GM23248 (cell line): Measurements from ENCODE around the gene ITGA1. TPM values are rescaled to one million over a fixed set of nuclear protein-coding genes. Genes with fewer than 3 reads are reported as not detected.

Experiments used
- DNase-seq: peaks from one replicate; pipeline ENCODE4 v3.0.0-alpha.2; 2015
- H2AFZ ChIP-seq: fragments of 200-600 bp; sonication (generic); 2 replicates; pipeline ENCODE4 v1.6.1; 2016; ENCODE audit warnings: antibody characterized with exemption
- H3F3A ChIP-seq: fragments of 200-600 bp; sonication (generic); 2 replicates; pipeline ENCODE4 v1.6.1; 2016; ENCODE audit warnings: mild to moderate bottlenecking, antibody characterized with exemption, mixed run types; ENCODE audit not compliant: insufficient read depth
- H3K27ac ChIP-seq: fragments of 200-600 bp; sonication (generic); 2 replicates; pipeline ENCODE4 v1.5.1; 2016; ENCODE audit warnings: mild to moderate bottlenecking
- H3K27me3 ChIP-seq: fragments of 200-600 bp; sonication (generic); replicated peaks from 2 replicates; pipeline ENCODE4 v1.6.1; 2016; ENCODE audit warnings: mild to moderate bottlenecking; ENCODE audit not compliant: insufficient read depth
- H3K36me3 ChIP-seq: fragments of 200-600 bp; sonication (generic); 2 replicates; pipeline ENCODE4 v1.6.1; 2016; ENCODE audit warnings: low read depth, mild to moderate bottlenecking
- H3K4me1 ChIP-seq: fragments of 200-600 bp; sonication (generic); 2 replicates; pipeline ENCODE4 v1.6.1; 2016; ENCODE audit warnings: mild to moderate bottlenecking; ENCODE audit not compliant: insufficient read depth
- H3K4me2 ChIP-seq: fragments of 200-600 bp; sonication (generic); one replicate; pipeline ENCODE4 v1.6.1; 2016; ENCODE audit warnings: mild to moderate bottlenecking; ENCODE audit not compliant: unreplicated experiment
- H3K4me3 ChIP-seq: fragments of 200-600 bp; sonication (generic); 2 replicates; pipeline ENCODE4 v1.5.1; 2016; ENCODE audit warnings: mild to moderate bottlenecking
- H3K79me2 ChIP-seq: fragments of 200-600 bp; sonication (generic); 2 replicates; pipeline ENCODE4 v1.6.1; 2016; ENCODE audit warnings: mild to moderate bottlenecking; ENCODE audit not compliant: insufficient read depth
- H3K9ac ChIP-seq: fragments of 200-600 bp; sonication (generic); 2 replicates; pipeline ENCODE4 v1.6.1; 2016; ENCODE audit warnings: mild to moderate bottlenecking
- H3K9me2 ChIP-seq: fragments of 200-600 bp; sonication (generic); 2 replicates; pipeline ENCODE4 v1.6.1; 2016; ENCODE audit warnings: mixed run types, mild to moderate bottlenecking, moderate library complexity; ENCODE audit not compliant: insufficient read depth
- H3K9me3 ChIP-seq: fragments of 200-600 bp; sonication (generic); one replicate; pipeline ENCODE4 v1.6.1; 2017; ENCODE audit warnings: low read depth
- H4K20me1 ChIP-seq: fragments of 200-600 bp; sonication (generic); 2 replicates; pipeline ENCODE4 v1.6.0; 2016; ENCODE audit not compliant: insufficient read depth
- EZH2 ChIP-seq: fragments of 200-600 bp; sonication (generic); IDR thresholded peaks from 2 replicates; pipeline ENCODE4 v1.6.1; 2018; ENCODE audit warnings: antibody characterized with exemption, mild to moderate bottlenecking; ENCODE audit not compliant: insufficient read depth, poor library complexity, severe bottlenecking
- EZH2phosphoT487 ChIP-seq: fragments of 200-600 bp; sonication (generic); IDR thresholded peaks from 2 replicates; pipeline ENCODE4 v1.6.1; 2018; ENCODE audit warnings: antibody characterized with exemption, moderate library complexity, mild to moderate bottlenecking, low read depth; ENCODE audit not compliant: insufficient read depth
- WGBS, 2 experiments: methylation state at CpG; one replicate each; pipeline ENCODE4 v1.1.6; 2015 to 2017; ENCODE audit warnings: low lambda C conversion rate in 2 of 2, low coverage in 1 of 2; ENCODE audit errors: missing lambda C conversion rate in 2 of 2; 5-methylcytosine and 5-hydroxymethylcytosine counted together
- in situ Hi-C: fragments of 300-500 bp; cut with MboI; formaldehyde crosslinking; loops from 2 replicates; pipeline ENCODE4 v1.15.0; 2020
- polyA plus RNA-seq: library from polyadenylated mRNA; unstranded; fragments of >200 nt; fragmentation: Nextera tagmentation; extraction: Ambion mirVana; gene quantifications from 2 replicates; pipeline ENCODE4 v1.2.1, GENCODE V29; 2016
- total RNA-seq: library from RNA; depleted of rRNA; stranded (reverse); fragments of >200 nt; shearing (Covaris generic); gene quantifications from 2 replicates; pipeline ENCODE4 v1.2.3, GENCODE V29; 2014

ITGA1 gene
- total and polyA plus RNA-seq, 2 experiments from 2014 or later, result 8.9 to 18.4 TPM

GRCh38 chr5:52779213-52779612 lies 8.5 kb upstream of the ITGA1 start:
- Histone ChIP-seq H3K9me2 (no peaks in the 10 kb centered on the region), H3K4me3 (no peak overlapping the region), H4K20me1 (no peaks in the 10 kb centered on the region), H3K9me3 (no peaks in the 10 kb centered on the region), H3K36me3 (no peaks in the 10 kb centered on the region), H3K4me2 (no peak overlapping the region), H3K79me2 (no peaks in the 10 kb centered on the region), H3K4me1 (peaks cover 15% of the 10 kb centered on the region), H3K9ac (no peak overlapping the region), H3K27ac (no peak overlapping the region), H3K27me3 (no peaks in the 10 kb centered on the region), H3F3A (peaks cover 8% of the 10 kb centered on the region; the same call in 1 of the 2 replicates), H2AFZ (no peak overlapping the region)
- no peak for DNase-seq
- in situ Hi-C loops, result loop anchor here (25.0 kb wide), 1 partner anchor 133 kb away; no protein-coding TSS in a partner anchor
- TF ChIP-seq EZH2, result no peak
- no peak for TF ChIP-seq EZH2phosphoT487

DNA sequence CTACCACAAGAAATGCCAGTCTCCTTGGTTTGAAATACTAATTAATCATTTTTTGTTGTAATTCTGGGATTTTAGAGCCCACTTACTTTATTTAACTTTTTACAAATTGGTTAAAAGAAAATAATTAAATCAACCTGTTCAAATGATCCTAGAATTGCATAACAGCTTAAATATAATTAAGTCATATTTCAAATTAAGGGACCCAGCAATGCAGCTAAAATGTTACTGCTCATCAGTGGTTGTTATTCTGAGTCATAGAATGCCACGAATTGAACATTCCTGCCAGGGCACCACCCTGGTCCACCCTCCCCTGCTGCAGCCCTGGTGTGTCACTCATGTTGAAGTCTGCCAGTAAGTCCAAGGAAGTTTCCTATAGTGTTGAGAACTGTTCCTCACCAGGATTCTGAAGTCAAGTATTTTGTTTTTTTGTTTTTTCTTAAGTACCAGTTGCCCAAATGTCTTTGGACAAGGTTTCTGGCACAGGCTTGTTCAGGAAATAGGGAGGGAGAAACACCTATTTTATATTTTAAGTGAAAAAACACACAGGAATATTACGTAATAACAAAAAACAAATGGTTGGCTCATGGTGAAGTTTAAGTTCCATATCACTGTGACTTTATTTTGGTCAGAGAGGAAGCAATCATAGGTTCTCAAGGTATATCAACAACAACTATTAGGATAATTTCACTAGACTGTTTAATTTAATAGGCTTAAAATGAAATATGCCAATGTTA lies 4.3 kb upstream of the ITGA1 start:
- Histone ChIP-seq H3K27me3 (no peaks in the 10 kb centered on the region), H3K9me3 (no peaks in the 10 kb centered on the region), H3K4me2 (peak overlapping the region; percentile 44), H4K20me1 (no peaks in the 10 kb centered on the region), H3K36me3 (no peaks in the 10 kb centered on the region), H3K79me2 (no peaks in the 10 kb centered on the region), H3K9me2 (no peaks in the 10 kb centered on the region), H3K4me1 (peaks cover 20% of the 10 kb centered on the region), H3K4me3 (no peak overlapping the region), H2AFZ (peak overlapping the region; percentile 20), H3F3A (peaks cover 20% of the 10 kb centered on the region), H3K9ac (no peak overlapping the region), H3K27ac (peak overlapping the region; percentile 41)
- in situ Hi-C loops, result loop anchor here (25.0 kb wide), 1 partner anchor 129 kb away; no protein-coding TSS in a partner anchor
- DNase-seq, result peak; percentile 84
- no peak for TF ChIP-seq EZH2
- TF ChIP-seq EZH2phosphoT487, result no peak
- 5 to 8% methylated on average over 2 of the region's 2 CpGs for WGBS, 2 experiments

DNA sequence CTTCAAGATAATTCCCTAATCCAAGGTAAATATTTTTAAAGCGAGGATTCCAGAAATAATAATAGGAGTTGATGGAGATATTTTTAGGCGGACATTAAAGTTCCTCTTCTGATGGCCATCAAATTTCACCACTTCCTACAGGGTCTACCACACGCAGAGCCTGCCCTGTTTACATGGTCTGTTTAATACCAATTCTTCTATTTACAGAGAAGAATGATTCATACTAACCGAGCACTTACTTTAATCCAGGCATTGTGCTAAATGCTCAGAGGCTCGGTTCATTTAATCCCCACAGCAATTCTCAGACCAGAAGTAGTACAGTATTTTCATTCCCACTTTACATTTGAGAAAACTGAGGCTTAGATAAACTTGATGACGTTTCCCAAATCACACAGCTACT lies 3.0 kb upstream of the ITGA1 start:
- 81 to 84% methylated on average over 6 of the region's 6 CpGs for WGBS, 2 experiments
- H3K4me1 ChIP-seq, result peaks cover 29% of the 10 kb centered on the region
- DNase-seq, result no peak
- TF ChIP-seq EZH2, result no peak
- no peak for TF ChIP-seq EZH2phosphoT487
- no peak overlapping the region for H3K4me3 ChIP-seq
- H4K20me1 ChIP-seq, result no peaks in the 10 kb centered on the region
- H3K27me3 ChIP-seq, result no peaks in the 10 kb centered on the region
- peaks cover 11% of the 10 kb centered on the region for H3K79me2 ChIP-seq
- H2AFZ ChIP-seq, result no peak overlapping the region
- H3F3A ChIP-seq, result peaks cover 27% of the 10 kb centered on the region
- H3K4me2 ChIP-seq, result no peak overlapping the region
- H3K9ac ChIP-seq, result no peak overlapping the region
- no peak overlapping the region for H3K27ac ChIP-seq
- H3K9me3 ChIP-seq, result no peaks in the 10 kb centered on the region
- H3K36me3 ChIP-seq, result no peaks in the 10 kb centered on the region
- in situ Hi-C loops, result loop anchor here (25.0 kb wide), 1 partner anchor 128 kb away; no protein-coding TSS in a partner anchor
- H3K9me2 ChIP-seq, result no peaks in the 10 kb centered on the region

GRCh38 chr5:52786391-52786790 lies 1.3 kb upstream of the ITGA1 start:
- WGBS, 2 experiments, result 57 to 66% methylated on average over 4 of the region's 4 CpGs
- DNase-seq, result no peak
- H3K9ac ChIP-seq, result no peak overlapping the region
- peaks cover 27% of the 10 kb centered on the region for H3K79me2 ChIP-seq
- H2AFZ ChIP-seq, result no peak overlapping the region
- H3K4me1 ChIP-seq, result peaks cover 29% of the 10 kb centered on the region
- H3K27me3 ChIP-seq, result no peaks in the 10 kb centered on the region
- TF ChIP-seq EZH2phosphoT487 (no peak), EZH2 (no peak)
- no peak overlapping the region for H3K4me3 ChIP-seq
- in situ Hi-C loops, result loop anchor here (25.0 kb wide), 1 partner anchor 126 kb away; no protein-coding TSS in a partner anchor
- H3F3A ChIP-seq, result peaks cover 27% of the 10 kb centered on the region
- H3K4me2 ChIP-seq, result no peak overlapping the region
- H3K9me2 ChIP-seq, result no peaks in the 10 kb centered on the region
- H3K36me3 ChIP-seq, result no peaks in the 10 kb centered on the region
- no peaks in the 10 kb centered on the region for H3K9me3 ChIP-seq
- no peaks in the 10 kb centered on the region for H4K20me1 ChIP-seq
- no peak overlapping the region for H3K27ac ChIP-seq
